Head of caudate nucleus (tissue), 42 donors: ENCODE results near the gene TPRG1.
"Not testable (repeated sequence)": the region's sequence is repeated elsewhere in the genome, so short reads cannot be mapped to it uniquely, and the experiment has no call there.

Source experiments
- DNase-seq, 42 donors: peaks; one replicate each; pipeline versions ENCODE4 v3.0.0 to v3.0.0-alpha.2; 2020 to 2021; ENCODE audit warnings: mixed read lengths in 7 of 42
- intact Hi-C: fragments of 100-400 bp; cut with DNase I; formaldehyde crosslinking; loops from one replicate; pipeline ENCODE4 v1.15.0; 2022

TPRG1 gene

DNA sequence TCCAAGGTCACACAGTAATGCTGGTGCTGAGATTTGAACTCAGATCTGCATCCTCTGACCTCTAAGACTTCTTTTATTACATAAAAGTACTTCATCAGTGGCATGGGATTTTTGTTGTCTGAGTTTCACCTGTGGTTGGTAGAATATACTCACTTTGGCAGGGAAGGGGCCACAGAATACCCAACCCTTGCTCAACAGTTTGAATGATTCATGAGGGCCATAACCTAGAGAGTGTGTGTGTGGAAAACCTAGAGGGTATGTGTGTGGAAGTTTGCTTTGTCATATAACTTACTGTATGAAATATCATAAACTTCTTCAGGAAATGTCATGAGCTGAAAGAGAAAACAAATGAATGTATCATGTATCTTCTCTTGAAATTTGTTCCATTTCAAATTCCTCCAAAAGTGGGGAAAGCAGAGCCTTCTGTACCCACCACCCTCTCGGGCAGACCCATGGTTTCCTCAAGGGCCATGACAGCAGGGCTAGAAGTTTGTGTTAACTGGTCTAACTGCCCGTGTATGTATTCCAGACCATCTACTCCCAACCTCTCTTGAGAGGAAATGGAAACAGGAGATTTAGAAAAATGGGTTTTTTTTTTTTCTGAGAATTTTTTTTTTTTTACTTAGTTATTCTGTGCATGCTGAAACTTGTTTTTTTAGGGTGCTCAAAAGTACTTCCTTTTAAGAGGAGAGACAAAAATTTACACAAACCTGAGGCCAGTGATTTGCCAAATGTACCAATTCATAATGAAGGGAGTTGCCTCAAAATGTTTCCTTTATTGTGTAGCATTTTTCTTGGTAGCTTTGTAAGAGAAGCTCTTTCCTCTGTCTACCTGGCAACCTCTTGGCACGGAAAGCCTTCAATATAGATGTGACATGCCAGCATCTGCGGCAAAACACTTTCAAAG is 127.0 kb downstream of the TPRG1 start:
- no peak for DNase-seq
- intact Hi-C loops, result no loop called here

DNA sequence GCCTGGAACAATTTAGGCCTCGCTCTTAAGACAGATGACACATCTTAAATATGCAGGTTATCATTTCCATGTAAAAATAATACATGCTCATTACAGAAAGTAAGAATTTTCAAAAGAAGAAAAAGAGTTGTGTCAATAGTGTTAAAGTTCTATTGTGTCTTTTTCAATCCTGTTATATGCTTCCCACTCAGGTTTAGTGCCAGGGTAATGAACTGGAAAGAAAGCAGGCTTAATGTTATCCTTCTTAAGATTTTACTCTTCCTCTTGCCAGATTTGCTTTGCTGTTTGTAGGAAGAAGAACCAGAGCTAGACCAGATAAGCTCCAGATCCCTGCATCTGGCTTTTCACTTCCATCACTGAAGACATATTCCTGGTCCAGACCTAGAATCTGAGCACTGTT is 128.6 kb downstream of the TPRG1 start:
- intact Hi-C loops, result no loop called here
- no peak for DNase-seq

- no peak for DNase-seq
- intact Hi-C loops, result no loop called here
Measured at GRCh38 chr3:189301479-189301878, 129.7 kb downstream of the TPRG1 start.

- no peak for DNase-seq
- intact Hi-C loops, result no loop called here
Measured at GRCh38 chr3:189303584-189303983, 131.8 kb downstream of the TPRG1 start.

- intact Hi-C loops, result no loop called here
- no peak for DNase-seq
Measured at GRCh38 chr3:189304465-189305351, 132.9 kb downstream of the TPRG1 start.

DNA sequence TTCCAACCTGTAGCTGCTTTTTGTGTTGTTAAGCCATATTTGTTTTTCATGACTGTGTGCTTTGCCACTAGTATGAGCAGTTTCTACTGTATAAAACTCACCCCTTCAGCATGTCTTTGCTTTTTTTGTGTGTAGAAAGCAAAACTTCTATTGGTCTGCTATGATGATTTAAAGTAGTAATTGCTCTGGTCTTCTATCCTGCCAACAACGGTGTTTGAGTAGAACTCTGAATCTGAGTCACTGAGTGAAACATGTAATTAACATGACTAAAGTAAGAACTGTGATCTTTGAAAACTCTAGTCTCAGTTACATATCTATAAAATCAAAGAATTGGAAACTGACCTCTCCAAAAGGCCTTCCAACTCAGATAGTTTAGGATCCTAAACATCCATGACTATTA is 133.6 kb downstream of the TPRG1 start:
- no peak for DNase-seq
- intact Hi-C loops, result no loop called here

GRCh38 chr3:189307963-189308362 is 136.2 kb downstream of the TPRG1 start:
- intact Hi-C loops, result no loop called here
- DNase-seq, result no peak

DNA sequence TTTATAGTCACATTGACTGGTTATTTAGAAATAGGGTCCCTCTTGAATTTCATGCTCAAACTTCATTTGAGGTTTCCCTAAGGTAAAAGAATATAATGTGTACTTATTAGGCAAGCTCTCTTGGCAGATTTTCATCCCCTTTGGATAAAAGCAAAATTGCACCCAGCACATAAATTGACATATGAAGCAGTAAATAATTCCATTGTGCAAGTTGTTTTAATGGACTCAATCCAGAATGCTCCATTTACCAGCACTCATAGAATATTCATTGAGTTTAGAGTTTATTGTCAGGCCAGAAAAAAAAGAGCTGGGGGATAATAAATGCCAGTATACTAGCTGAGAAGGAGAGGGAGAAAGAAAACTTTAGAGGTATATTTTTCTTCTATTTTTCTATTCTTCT is 136.8 kb downstream of the TPRG1 start:
- no peak for DNase-seq
- intact Hi-C loops, result no loop called here

DNA sequence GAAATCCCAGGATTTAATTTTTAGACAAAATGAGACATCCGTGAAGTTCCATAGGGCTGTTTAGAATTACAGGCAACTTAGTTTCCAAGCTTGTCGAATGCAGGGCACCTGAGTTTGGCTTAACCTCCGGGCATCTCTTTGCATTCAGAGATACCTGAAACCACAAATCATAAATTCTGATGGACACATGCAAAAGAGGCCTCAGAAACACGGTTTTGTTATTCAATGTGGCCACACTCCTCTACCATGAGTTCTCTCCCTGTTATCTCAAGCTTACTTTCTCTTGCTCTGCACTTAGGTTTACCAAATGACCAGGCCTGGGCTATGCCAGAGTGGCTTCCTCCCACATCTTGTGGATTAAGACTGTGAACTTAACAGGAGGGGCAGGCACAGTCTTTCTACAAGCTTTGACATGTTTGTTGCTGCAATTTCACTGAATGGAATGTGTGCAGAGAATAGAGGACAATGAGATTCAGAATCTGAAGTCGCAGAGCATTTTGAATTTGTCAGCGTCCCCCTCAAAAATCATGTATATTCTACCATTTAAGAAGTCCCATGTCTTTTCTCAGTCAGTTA is 137.7 kb downstream of the TPRG1 start:
- intact Hi-C loops, result no loop called here
- no peak for DNase-seq

DNA sequence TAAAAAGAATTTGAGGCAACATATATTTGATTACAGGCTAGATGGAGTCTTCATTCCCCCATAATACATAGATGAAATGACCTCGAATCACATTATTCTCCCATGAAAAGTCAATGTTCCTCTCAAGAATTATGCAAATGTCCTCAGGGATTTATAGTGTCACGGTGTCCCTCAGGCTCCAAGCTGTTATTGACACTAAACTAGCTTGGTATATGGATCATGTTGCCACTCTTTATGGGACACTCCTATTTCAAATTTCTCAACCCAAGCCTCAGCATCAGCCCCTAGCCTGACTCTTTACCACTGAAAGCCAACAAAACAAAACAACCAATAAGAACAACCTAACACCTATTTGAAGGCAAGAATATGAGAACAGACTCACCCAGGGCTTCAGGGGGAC is 139.8 kb downstream of the TPRG1 start:
- DNase-seq, result no peak
- intact Hi-C loops, result no loop called here

- intact Hi-C loops, result no loop called here
Measured at GRCh38 chr3:189312866-189313265, 141.1 kb downstream of the TPRG1 start.

DNA sequence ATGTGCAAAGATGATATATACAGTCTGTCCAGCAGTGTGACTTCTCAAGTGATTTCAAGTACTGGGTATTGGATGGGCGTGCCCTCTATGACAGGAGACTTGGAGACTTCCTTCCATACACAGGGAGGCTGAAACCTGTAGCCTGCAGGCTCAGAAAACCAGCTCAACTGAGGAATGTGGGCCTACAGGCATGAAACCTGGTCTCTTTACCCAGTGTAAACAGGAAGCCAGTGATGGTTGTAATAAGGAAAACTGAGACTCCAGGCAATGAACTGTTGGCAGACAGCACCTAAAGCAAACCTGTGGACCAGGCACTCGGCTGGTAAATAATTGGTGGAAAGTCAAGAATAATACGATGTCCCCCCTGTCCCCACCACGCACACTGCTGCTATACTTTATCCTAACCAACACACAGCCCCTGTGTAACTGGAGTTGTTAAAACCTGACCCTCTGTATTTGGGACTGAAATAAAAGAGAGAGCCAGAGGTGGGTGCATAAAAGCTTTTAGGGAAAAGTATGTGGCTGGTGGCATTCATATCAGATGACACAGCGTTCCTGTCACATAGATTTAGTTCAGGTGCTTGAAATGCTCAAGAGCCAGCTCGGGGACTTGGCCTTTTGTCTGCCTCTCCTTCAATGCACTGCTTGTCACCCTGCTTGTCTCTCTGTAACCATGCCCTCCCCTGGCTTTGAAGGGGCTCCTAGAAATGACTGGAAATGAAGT is 144.7 kb downstream of the TPRG1 start:
- no peak for DNase-seq
- intact Hi-C loops, result no loop called here

More at GRCh38 chr3:189312866-189313265, 141.1 kb downstream of the TPRG1 start:
- DNase-seq, result no peak

DNA sequence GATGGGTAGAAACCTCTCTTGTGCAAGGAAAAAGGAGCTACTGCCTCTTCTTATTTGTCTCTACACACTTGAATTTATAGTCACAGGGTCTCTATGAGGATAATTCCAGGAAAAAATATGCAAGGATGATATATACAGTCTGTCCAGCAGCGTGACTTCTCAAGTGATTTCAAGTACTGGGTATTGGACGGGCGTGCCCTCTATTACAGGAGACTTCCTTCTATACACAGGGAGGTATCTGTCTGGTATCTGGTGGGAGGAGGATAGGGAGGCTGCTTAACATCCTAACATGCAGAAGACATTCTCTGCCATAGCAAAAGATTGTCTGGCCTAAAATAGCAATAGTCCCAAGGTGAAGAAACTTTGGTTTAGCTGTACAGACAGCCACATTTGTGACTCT is 146.1 kb downstream of the TPRG1 start:
- DNase-seq, result no peak
- intact Hi-C loops, result no loop called here

- DNase-seq, result no peak
- intact Hi-C loops, result no loop called here
Measured at GRCh38 chr3:189320511-189320910, 148.7 kb downstream of the TPRG1 start.

GRCh38 chr3:189322339-189322738 is 150.6 kb downstream of the TPRG1 start:
- intact Hi-C loops, result no loop called here
- DNase-seq, result no peak

DNA sequence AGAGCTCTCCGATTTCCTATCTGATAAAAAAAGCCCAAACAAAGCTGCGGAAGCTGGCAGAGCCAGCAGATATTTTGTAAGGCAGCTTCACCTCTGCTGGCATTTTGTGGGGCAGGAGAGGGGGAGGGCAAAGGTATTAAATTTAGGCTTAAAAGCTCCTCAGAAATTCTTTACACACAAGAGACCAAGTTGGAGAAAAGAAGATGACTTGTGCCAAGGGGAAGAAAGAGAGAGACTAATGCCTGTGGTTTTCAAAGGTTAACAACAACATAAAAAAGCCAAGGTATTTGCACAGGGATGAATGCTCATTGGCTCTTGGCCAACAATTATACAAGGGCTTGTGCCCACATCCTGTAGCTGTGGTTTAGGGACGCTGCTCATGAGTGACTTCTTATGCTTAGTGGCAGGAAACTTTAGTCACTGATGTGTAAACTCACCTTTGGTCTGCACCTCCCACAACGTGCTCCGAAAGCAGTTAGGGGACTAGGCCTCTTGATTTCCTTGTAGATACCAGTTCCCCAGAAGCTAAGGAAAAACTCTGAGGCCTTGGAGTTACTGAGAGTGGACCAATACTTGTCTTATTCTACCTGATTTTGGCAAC is 152.9 kb downstream of the TPRG1 start:
- intact Hi-C loops, result no loop called here
- no peak for DNase-seq

DNA sequence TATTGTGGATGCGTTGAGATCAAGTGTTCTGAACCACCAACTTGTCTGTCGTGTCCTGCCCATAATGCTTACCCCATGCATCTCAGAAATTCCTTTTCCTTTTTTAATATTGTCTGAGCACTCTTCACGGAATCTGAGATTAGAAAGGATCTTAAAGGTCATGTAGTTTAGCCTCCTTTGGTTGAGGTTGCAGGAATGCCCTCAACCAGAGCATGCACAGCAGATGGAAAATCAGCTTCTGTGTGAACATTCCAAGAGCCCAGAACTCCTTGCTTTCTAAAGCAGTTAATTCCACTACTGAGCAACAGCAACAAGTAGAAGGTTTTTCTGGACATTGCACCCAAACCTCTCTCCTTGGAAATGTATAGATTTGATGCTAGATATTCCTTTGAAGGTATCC is 153.7 kb downstream of the TPRG1 start:
- DNase-seq, result no peak
- intact Hi-C loops, result no loop called here

DNA sequence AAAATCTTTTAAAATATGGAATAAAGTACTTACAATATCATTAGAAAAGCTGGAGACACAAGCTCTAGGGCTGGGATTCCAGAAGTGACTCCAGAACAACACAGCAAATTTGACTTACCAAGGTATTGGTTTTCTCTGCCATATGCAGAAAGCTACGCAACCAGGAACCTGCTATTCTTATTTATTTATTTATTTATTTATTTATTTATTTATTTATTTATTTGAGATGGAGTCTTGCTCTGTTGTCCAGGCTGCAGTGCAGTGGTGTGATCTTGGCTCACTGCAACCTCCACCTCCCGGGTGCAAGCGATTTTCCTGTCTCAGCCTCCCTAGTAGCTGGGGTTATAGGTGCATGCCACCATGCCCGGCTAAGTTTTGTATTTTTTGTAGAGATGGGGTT is 157.9 kb downstream of the TPRG1 start:
- DNase-seq, intact Hi-C loops: not testable (repeated sequence)

DNA sequence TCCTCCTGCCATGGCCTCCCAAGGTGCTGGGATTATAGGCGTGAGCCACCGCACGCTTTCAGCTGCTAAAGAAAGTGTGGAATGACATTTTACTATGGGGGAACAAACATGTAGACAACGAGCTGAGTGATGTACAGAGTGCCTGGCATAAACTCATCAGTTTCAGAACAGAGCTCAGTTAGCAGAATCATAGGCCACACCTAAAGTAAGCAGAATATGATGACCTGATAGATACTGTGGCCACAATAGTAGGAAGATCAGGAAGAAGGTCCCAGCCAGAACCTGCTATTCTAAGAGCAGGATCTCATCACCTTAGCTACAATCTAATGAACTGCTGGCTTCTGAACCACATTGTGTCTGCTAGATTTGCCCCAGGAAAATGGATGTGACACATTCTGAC is 158.3 kb downstream of the TPRG1 start:
- intact Hi-C loops, result no loop called here

More for the DNA sequence above, 158.3 kb downstream of the TPRG1 start:
- no peak for DNase-seq
